ENCODE results near the gene APP.

Gene APP

GRCh38 chr21:26072666-26073615 is 97.6 kb downstream of the APP start:
- no peak for TF ChIP-seq CTCF (IDR thresholded peaks at IDR 0.05; ENCODE audit: borderline replicate concordance, control extremely low read depth, extremely low read depth, insufficient read depth, missing control alignments)
- DNase-seq (ENCODE audit: low spot score): no peak
- in situ Hi-C loops (cut with MboI; ENCODE audit: low sequenced_read_pairs, unreplicated experiment): no loop called here

- DNase-seq (ENCODE audit: low spot score): no peak
- in situ Hi-C loops (cut with MboI; ENCODE audit: low sequenced_read_pairs, unreplicated experiment): no loop called here
- no peak for TF ChIP-seq CTCF (IDR thresholded peaks at IDR 0.05; ENCODE audit: borderline replicate concordance, control extremely low read depth, extremely low read depth, insufficient read depth, missing control alignments)
These were observed 99.6 kb downstream of the APP start for GRCh38 chr21:26070822-26071425.

GRCh38 chr21:26070121-26070520 is 100.4 kb downstream of the APP start:
- in situ Hi-C loops (cut with MboI; ENCODE audit: low sequenced_read_pairs, unreplicated experiment): no loop called here

GRCh38 chr21:26068776-26069175 is 101.8 kb downstream of the APP start:
- no peak for TF ChIP-seq CTCF (IDR thresholded peaks at IDR 0.05; ENCODE audit: borderline replicate concordance, control extremely low read depth, extremely low read depth, insufficient read depth, missing control alignments)
- DNase-seq (ENCODE audit: low spot score): no peak
- in situ Hi-C loops (cut with MboI; ENCODE audit: low sequenced_read_pairs, unreplicated experiment): no loop called here

More at GRCh38 chr21:26070121-26070520, 100.4 kb downstream of the APP start:
- TF ChIP-seq CTCF (IDR thresholded peaks at IDR 0.05; ENCODE audit: borderline replicate concordance, control extremely low read depth, extremely low read depth, insufficient read depth, missing control alignments): no peak
- DNase-seq (ENCODE audit: low spot score): no peak

- TF ChIP-seq CTCF (IDR thresholded peaks at IDR 0.05; ENCODE audit: borderline replicate concordance, control extremely low read depth, extremely low read depth, insufficient read depth, missing control alignments): no peak
- in situ Hi-C loops (cut with MboI; ENCODE audit: low sequenced_read_pairs, unreplicated experiment): no loop called here
- DNase-seq (ENCODE audit: low spot score): no peak
These were observed 102.6 kb downstream of the APP start for GRCh38 chr21:26067836-26068594.

GRCh38 chr21:26064506-26064905 is 106.1 kb downstream of the APP start:
- no peak for TF ChIP-seq CTCF (IDR thresholded peaks at IDR 0.05; ENCODE audit: borderline replicate concordance, control extremely low read depth, extremely low read depth, insufficient read depth, missing control alignments)
- DNase-seq (ENCODE audit: low spot score): no peak
- in situ Hi-C loops (cut with MboI; ENCODE audit: low sequenced_read_pairs, unreplicated experiment): no loop called here
